ENCODE data around the gene KSR1. TPM values are rescaled to one million over a fixed set of nuclear protein-coding genes. Genes with fewer than 3 reads are reported as not detected.

The KSR1 gene
- total and polyA plus RNA-seq, 3 donors from 2014 or later, result 44.8 to 80.7 (median 63.7) TPM

GRCh38 chr17:27492470-27492869 lies 36.2 kb downstream of the KSR1 start:
- no peaks in the 10 kb centered on the region for H3K36me3 ChIP-seq (ENCODE audit: low read depth, missing control alignments)
- no peaks in the 10 kb centered on the region for H3K4me1 ChIP-seq
- no peak overlapping the region for H3K4me3 ChIP-seq
- intact Hi-C loops (cut with DNase I; ENCODE audit: low total_unique reads), result no loop called here
- no peak for DNase-seq
- H3K27me3 ChIP-seq, result no peaks in the 10 kb centered on the region
- 83 to 84% methylated on average over 3 of the region's 3 CpGs for WGBS, 2 donors
- H3K27ac ChIP-seq, result no peak overlapping the region
- TF ChIP-seq POLR2A (IDR thresholded peaks at IDR 0.05) (no peak), CTCF (IDR thresholded peaks at IDR 0.05) (no peak)
- no peaks in the 10 kb centered on the region for H3K9me3 ChIP-seq

- H3K36me3 ChIP-seq (ENCODE audit: low read depth, missing control alignments), result no peaks in the 10 kb centered on the region
- DNase-seq, result no peak
- H3K4me1 ChIP-seq, result no peaks in the 10 kb centered on the region
- intact Hi-C loops (cut with DNase I; ENCODE audit: low total_unique reads), result no loop called here
- no peaks in the 10 kb centered on the region for H3K27me3 ChIP-seq
- H3K27ac ChIP-seq, result no peak overlapping the region
- no peaks in the 10 kb centered on the region for H3K9me3 ChIP-seq
- WGBS, 2 donors, result 60 to 63% methylated on average over 4 of the region's 4 CpGs
- no peak overlapping the region for H3K4me3 ChIP-seq
- TF ChIP-seq POLR2A (IDR thresholded peaks at IDR 0.05) (no peak), CTCF (IDR thresholded peaks at IDR 0.05) (no peak)
Observed at GRCh38 chr17:27493088-27493487, 36.8 kb downstream of the KSR1 start.

GRCh38 chr17:27494192-27495091 lies 38.2 kb downstream of the KSR1 start:
- no peak overlapping the region for H3K27ac ChIP-seq
- no peaks in the 10 kb centered on the region for H3K36me3 ChIP-seq (ENCODE audit: low read depth, missing control alignments)
- no peaks in the 10 kb centered on the region for H3K9me3 ChIP-seq
- TF ChIP-seq POLR2A (IDR thresholded peaks at IDR 0.05), result no peak
- no peak for TF ChIP-seq CTCF (IDR thresholded peaks at IDR 0.05)
- no peaks in the 10 kb centered on the region for H3K27me3 ChIP-seq
- WGBS, 2 donors, result 86 to 90% methylated on average over 14 to 19 of the region's 19 CpGs
- no peak for DNase-seq
- intact Hi-C loops (cut with DNase I; ENCODE audit: low total_unique reads), result no loop called here
- no peak overlapping the region for H3K4me3 ChIP-seq
- no peaks in the 10 kb centered on the region for H3K4me1 ChIP-seq

- TF ChIP-seq CTCF (IDR thresholded peaks at IDR 0.05), result no peak
- TF ChIP-seq POLR2A (IDR thresholded peaks at IDR 0.05), result no peak
- no peak for DNase-seq
- Histone ChIP-seq H3K9me3 (no peaks in the 10 kb centered on the region), H3K27ac (no peak overlapping the region), H3K36me3 (ENCODE audit: low read depth, missing control alignments) (no peaks in the 10 kb centered on the region), H3K27me3 (no peaks in the 10 kb centered on the region), H3K4me1 (no peaks in the 10 kb centered on the region), H3K4me3 (no peak overlapping the region)
- WGBS, 2 donors, result 97 to 98% methylated on average over 6 of the region's 6 CpGs
- intact Hi-C loops (cut with DNase I; ENCODE audit: low total_unique reads), result no loop called here
Observed at GRCh38 chr17:27495460-27495859, 39.2 kb downstream of the KSR1 start.

GRCh38 chr17:27496005-27496404 lies 39.8 kb downstream of the KSR1 start:
- Histone ChIP-seq H3K9me3 (no peaks in the 10 kb centered on the region), H3K27ac (no peak overlapping the region), H3K4me3 (no peak overlapping the region), H3K4me1 (no peaks in the 10 kb centered on the region), H3K27me3 (no peaks in the 10 kb centered on the region), H3K36me3 (ENCODE audit: low read depth, missing control alignments) (no peaks in the 10 kb centered on the region)
- TF ChIP-seq POLR2A (IDR thresholded peaks at IDR 0.05), result no peak
- no peak for TF ChIP-seq CTCF (IDR thresholded peaks at IDR 0.05)
- 87 to 96% methylated on average over 5 of the region's 5 CpGs for WGBS, 2 donors
- intact Hi-C loops (cut with DNase I; ENCODE audit: low total_unique reads), result no loop called here
- DNase-seq, result no peak

Data from testis (tissue), 3 donors.